CD14-positive monocyte (primary cell): ENCODE measurements around the gene SYMPK. TPM values are rescaled to one million over a fixed set of nuclear protein-coding genes. Genes with fewer than 3 reads are reported as not detected.

Source experiments
- DNase-seq, 3 donors: peaks; one replicate each; pipeline ENCODE4 v3.0.0-alpha.2; 2011 to 2022
- H2AFZ ChIP-seq: 2 replicates; pipeline ENCODE4 v1.6.0; 2012; ENCODE audit warnings: mild to moderate bottlenecking, low read depth, low read length, inconsistent platforms; ENCODE audit not compliant: insufficient read depth, poor library complexity, severe bottlenecking
- H3K27ac ChIP-seq, 2 donors: 1 replicate in 1 of 2; 2 replicates in 1 of 2; pipeline ENCODE4 v1.5.1; 2012 to 2013; ENCODE audit warnings: low read length in 2 of 2, control low read depth in 1 of 2, inconsistent platforms in 1 of 2, low read depth in 1 of 2, mild to moderate bottlenecking in 1 of 2
- H3K27me3 ChIP-seq, 2 donors: one replicate each; pipeline versions ENCODE4 v1.6.0 to v1.6.1; 2011 to 2013; ENCODE audit warnings: low read length in 2 of 2; ENCODE audit not compliant: control insufficient read depth in 2 of 2, insufficient read depth in 2 of 2
- H3K36me3 ChIP-seq, 2 donors: replicated peaks in 1 of 2; 1 replicate in 1 of 2; 2 replicates in 1 of 2; pipeline versions ENCODE4 v1.5.1 to v1.6.1; 2012 to 2013; ENCODE audit warnings: low read length in 2 of 2, control low read depth in 1 of 2, inconsistent platforms in 1 of 2, mild to moderate bottlenecking in 1 of 2; ENCODE audit not compliant: insufficient read depth in 2 of 2, control insufficient read depth in 1 of 2
- H3K4me1 ChIP-seq, 2 donors: 1 replicate in 1 of 2; 2 replicates in 1 of 2; pipeline versions ENCODE4 v1.5.1 to v1.6.1; 2012 to 2013; ENCODE audit warnings: low read length in 2 of 2, control low read depth in 1 of 2, inconsistent platforms in 1 of 2, mild to moderate bottlenecking in 1 of 2, moderate library complexity in 1 of 2; ENCODE audit not compliant: insufficient read depth in 2 of 2, control insufficient read depth in 1 of 2
- H3K4me2 ChIP-seq: replicated peaks from 2 replicates; pipeline ENCODE3; 2012; ENCODE audit warnings: low read length, moderate library complexity, mild to moderate bottlenecking; ENCODE audit not compliant: poor library complexity, severe bottlenecking; ENCODE audit errors: extremely low read depth
- H3K4me3 ChIP-seq, 3 experiments: fragments of 200-600 bp in 1 of 3; sonication (generic) in 1 of 3; replicated peaks in 1 of 3; 1 replicate in 2 of 3; 2 replicates in 1 of 3; pipeline ENCODE4 v1.5.1; 2011 to 2013; ENCODE audit warnings: low read length in 3 of 3, mild to moderate bottlenecking in 3 of 3, control low read depth in 2 of 3, low read depth in 2 of 3, inconsistent platforms in 1 of 3, moderate library complexity in 1 of 3
- H3K79me2 ChIP-seq: 2 replicates; pipeline ENCODE4 v1.6.0; 2012; ENCODE audit warnings: mild to moderate bottlenecking, control low read depth, inconsistent platforms, low read length, moderate library complexity; ENCODE audit not compliant: insufficient read depth
- H3K9ac ChIP-seq: 2 replicates; pipeline ENCODE4 v1.6.0; 2017; ENCODE audit warnings: low read length, mild to moderate bottlenecking; ENCODE audit not compliant: insufficient read depth, poor library complexity, severe bottlenecking
- H3K9me3 ChIP-seq, 2 donors: replicated peaks in 1 of 2; 1 replicate in 1 of 2; 2 replicates in 1 of 2; pipeline versions ENCODE4 v1.5.1 to v1.6.1; 2012 to 2013; ENCODE audit warnings: low read length in 2 of 2, control low read depth in 1 of 2; ENCODE audit not compliant: control insufficient read depth in 1 of 2, insufficient read depth in 1 of 2
- H4K20me1 ChIP-seq: 2 replicates; pipeline ENCODE4 v1.6.0; 2012; ENCODE audit warnings: mild to moderate bottlenecking, low read length, control low read depth, moderate library complexity; ENCODE audit not compliant: insufficient read depth
- H3K27ac Mint-ChIP-seq, 7 donors: one replicate each; pipeline ENCODE4 v1.8.0; 2020; ENCODE audit warnings: mild to moderate bottlenecking in 7 of 7, mixed read lengths in 7 of 7, moderate library complexity in 6 of 7, inconsistent platforms in 2 of 7
- H3K27me3 Mint-ChIP-seq, 3 donors: one replicate each; pipeline ENCODE4 v1.8.0; 2021 to 2022; ENCODE audit warnings: low read depth in 3 of 3, mild to moderate bottlenecking in 3 of 3, mixed read lengths in 3 of 3, moderate library complexity in 3 of 3, inconsistent platforms in 1 of 3
- H3K36me3 Mint-ChIP-seq, 2 donors: one replicate each; pipeline ENCODE4 v1.8.0; 2020; ENCODE audit warnings: mixed read lengths in 2 of 2, inconsistent platforms in 1 of 2, mild to moderate bottlenecking in 1 of 2
- H3K4me1 Mint-ChIP-seq: one replicate; pipeline ENCODE4 v1.8.0; 2020; ENCODE audit warnings: mild to moderate bottlenecking, mixed read lengths
- H3K4me3 Mint-ChIP-seq, 2 donors: one replicate each; pipeline ENCODE4 v1.8.0; 2020; ENCODE audit warnings: mild to moderate bottlenecking in 2 of 2, mixed read lengths in 2 of 2, moderate library complexity in 1 of 2
- H3K9me3 Mint-ChIP-seq, 7 donors: one replicate each; pipeline ENCODE4 v1.8.0; 2020 to 2022; ENCODE audit warnings: mixed read lengths in 7 of 7, mild to moderate bottlenecking in 6 of 7, moderate library complexity in 6 of 7, inconsistent platforms in 2 of 7
- CTCF ChIP-seq: fragments of 200-600 bp; IDR thresholded peaks from one replicate; pipeline ENCODE4 v1.8.0; 2022; ENCODE audit warnings: antibody characterized with exemption, mild to moderate bottlenecking
- WGBS: methylation state at CpG from one replicate; pipeline ENCODE4 v1.1.5; 2013; ENCODE audit warnings: missing lambda C conversion rate; ENCODE audit not compliant: insufficient coverage; 5-methylcytosine and 5-hydroxymethylcytosine counted together
- intact Hi-C, 2 donors: fragments of 100-400 bp; cut with micrococcal nuclease; formaldehyde crosslinking; loops; one replicate each; pipeline versions ENCODE4 v1.15.0 to v1.15.1; 2023
- polyA plus RNA-seq, 3 donors: library from polyadenylated mRNA; depleted of rRNA in 1 of 3; unstranded in 2 of 3; stranded (reverse) in 1 of 3; fragments of 300-500 nt in 2 of 3; fragments of >200 nt in 1 of 3; fragmentation: Illumina TruSeq in 2 of 3; gene quantifications; 1 replicate in 2 of 3; 2 replicates in 1 of 3; pipeline ENCODE4 v1.2.3, GENCODE V29; 2012 to 2021

Gene SYMPK
- polyA plus RNA-seq, 3 donors = 5.6 to 96.1 (median 15.7) TPM

DNA sequence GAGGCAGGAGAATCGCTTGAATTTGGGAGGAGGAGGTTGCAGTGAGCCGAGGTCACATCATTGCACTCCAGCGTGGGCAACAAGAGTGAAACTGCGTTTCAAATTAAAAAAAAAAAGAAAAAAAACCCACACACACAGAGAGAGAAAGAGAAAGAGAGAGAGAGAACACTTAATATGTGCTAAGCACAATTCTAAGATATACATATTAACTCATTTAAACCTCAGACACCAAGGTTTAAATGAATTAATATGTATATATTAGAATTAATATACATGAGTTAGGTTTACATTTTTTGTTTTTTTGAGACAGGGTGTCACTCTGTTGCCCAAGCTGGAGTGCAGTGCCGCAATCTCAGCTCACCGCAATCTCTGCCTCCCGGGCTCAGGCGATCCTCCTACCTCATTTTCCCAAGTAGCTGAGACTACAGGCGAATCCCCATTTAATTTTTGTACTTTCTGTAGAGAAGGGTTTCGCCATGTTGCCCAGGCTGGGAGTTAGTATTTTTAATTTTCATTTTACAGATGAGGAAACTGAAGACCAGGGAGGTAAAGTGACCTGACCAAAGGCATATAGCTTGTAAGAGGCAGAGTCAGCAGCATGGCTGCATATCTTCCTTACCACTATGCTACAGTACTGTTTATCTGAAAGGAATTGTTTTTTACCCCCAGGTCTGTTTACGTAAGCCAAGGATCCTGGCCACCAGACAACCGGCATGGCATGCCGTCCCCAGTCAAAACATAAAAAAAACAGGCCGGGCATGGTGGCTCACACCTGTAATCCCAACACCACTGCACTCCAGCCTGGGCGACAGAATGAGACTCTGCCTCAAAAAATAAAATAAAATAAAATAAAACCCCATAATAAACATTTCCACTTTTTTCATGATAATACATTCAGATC, 2.3 kb downstream of the SYMPK start:
- Histone ChIP-seq H3K27ac (no peak overlapping the region), H4K20me1 (peaks cover 54% of the 10 kb centered on the region), H3K9ac (no peak overlapping the region), H3K4me1 (peaks cover 27 to 37% of the 10 kb centered on the region in 2 donors), H3K27me3 (peaks cover 19 to 23% of the 10 kb centered on the region in 2 donors), H3K79me2 (peaks cover 62% of the 10 kb centered on the region), H2AFZ (no peak overlapping the region), H3K9me3 (peaks cover 0 to 8% of the 10 kb centered on the region in 2 donors), H3K4me3 (no peak overlapping the region), H3K4me2 (peak overlapping the region; percentile 15), H3K36me3 (peaks cover 23 to 36% of the 10 kb centered on the region in 2 donors)
- 97% methylated on average over 5 of the region's 15 CpGs for WGBS
- peak overlapping the region in 5 of 7 donors; percentile 13 to 50 (median 19) for H3K27ac Mint-ChIP-seq
- H3K27me3 Mint-ChIP-seq = peaks cover 23 to 29% (median 25%) of the 10 kb centered on the region in 3 donors
- H3K4me1 Mint-ChIP-seq = peaks cover 30% of the 10 kb centered on the region
- H3K36me3 Mint-ChIP-seq = peaks cover 30 to 51% of the 10 kb centered on the region in 2 donors
- intact Hi-C loops = loop anchor here (5.0 to 10.0 kb wide), 4 partner anchors 42 to 994 kb away; partner anchors contain the start of genes AP2S1 (in 1 of the 2), FBXO46 (in 1 of the 2), MEIOSIN (in 1 of the 2) and MYPOP (in 1 of the 2)
- no peak for DNase-seq
- TF ChIP-seq CTCF = no peak
- H3K4me3 Mint-ChIP-seq = no peak overlapping the region
- peaks cover 0 to 18% (median 9%) of the 10 kb centered on the region in 7 donors for H3K9me3 Mint-ChIP-seq

GRCh38 chr19:45854167-45854778, 8.7 kb downstream of the SYMPK start:
- no peak overlapping the region for H2AFZ ChIP-seq
- H3K4me1 ChIP-seq = no peaks in the 10 kb centered on the region
- peaks cover 82% of the 10 kb centered on the region for H4K20me1 ChIP-seq
- Mint-ChIP-seq H3K4me3 (peak overlapping the region in 1 of 2 donors; percentile 37), H3K27me3 (peaks cover 0 to 1% (median 0%) of the 10 kb centered on the region in 3 donors), H3K9me3 (no peaks in the 10 kb centered on the region), H3K4me1 (no peaks in the 10 kb centered on the region), H3K36me3 (peaks cover 66 to 96% of the 10 kb centered on the region in 2 donors), H3K27ac (peak overlapping the region in 1 of 7 donors; percentile 58)
- H3K4me2 ChIP-seq = no peak overlapping the region
- intact Hi-C loops = no loop called here
- 98% methylated on average over 11 of the region's 16 CpGs for WGBS
- peaks cover 35% of the 10 kb centered on the region for H3K79me2 ChIP-seq
- no peak overlapping the region for H3K4me3 ChIP-seq
- H3K36me3 ChIP-seq = peaks cover 68 to 93% of the 10 kb centered on the region in 2 donors
- H3K9ac ChIP-seq = no peak overlapping the region
- DNase-seq = no peak
- TF ChIP-seq CTCF = no peak
- no peaks in the 10 kb centered on the region for H3K27me3 ChIP-seq
- H3K27ac ChIP-seq = no peak overlapping the region
- H3K9me3 ChIP-seq = no peaks in the 10 kb centered on the region
